Endothelial cell of umbilical vein (primary cell): Measurements from ENCODE around the gene KLHL35. TPM values are rescaled to one million over a fixed set of nuclear protein-coding genes. Genes with fewer than 3 reads are reported as not detected.
A peak's percentile ranks its signal among the peaks of the same experiment; 100 is the strongest.

Source experiments
- BruUV-seq: library from RNA; stranded (reverse); fragments of 400-500 nt; replicated peaks from 2 replicates; lab custom pipeline; 2021; lab: Mats Ljungman, UMichigan
- CTCF ChIA-PET: fragments of 300-600, 350-600 bp; sonication (Branson Sonifier 250); formaldehyde crosslinking; loops from one replicate; lab custom pipeline; 2021; ENCODE audit warnings: antibody characterized with exemption, inconsistent platforms; lab: Charles Lee
- POLR2A ChIA-PET: fragments of 300-600, 350-600 bp; sonication (Branson Sonifier 250); formaldehyde crosslinking; loops from one replicate; lab custom pipeline; 2021; ENCODE audit warnings: antibody characterized with exemption, inconsistent platforms; lab: Charles Lee
- DNase-seq: peaks from one replicate; pipeline ENCODE4 v3.0.0-alpha.2; 2011; ENCODE audit warnings: low read depth, low spot score
- FAIRE-seq: peaks from 2 replicates; lab custom pipeline; 2011; peaks lifted over from hg19 to GRCh38; lab: Jason Lieb, UNC
- H2AFZ ChIP-seq: 2 replicates; pipeline ENCODE4 v1.6.0; 2012; ENCODE audit warnings: low read depth, low read length, control low read depth, inconsistent platforms
- H3K27ac ChIP-seq: 2 replicates; pipeline ENCODE4 v1.5.1; 2011; ENCODE audit warnings: low read depth, mild to moderate bottlenecking, control low read depth, low read length, moderate library complexity; ENCODE audit not compliant: insufficient read depth
- H3K27me3 ChIP-seq, 2 experiments: 2 replicates each; pipeline versions ENCODE4 v1.6.0 to v1.6.1; 2011; ENCODE audit warnings: low read length in 2 of 2, mixed read lengths in 1 of 2; ENCODE audit not compliant: control insufficient read depth in 2 of 2, insufficient read depth in 2 of 2
- H3K36me3 ChIP-seq, 2 experiments: 2 replicates in 1 of 2; 3 replicates in 1 of 2; pipeline ENCODE4 v1.5.1; 2011; ENCODE audit warnings: low read length in 2 of 2, mild to moderate bottlenecking in 1 of 2, moderate library complexity in 1 of 2; ENCODE audit not compliant: control insufficient read depth in 2 of 2, insufficient read depth in 2 of 2; ENCODE audit errors: extremely low read depth in 1 of 2
- H3K4me1 ChIP-seq: 3 replicates; pipeline ENCODE4 v1.5.1; 2011; ENCODE audit warnings: mild to moderate bottlenecking, low read length; ENCODE audit not compliant: control insufficient read depth, insufficient read depth; ENCODE audit errors: extremely low read depth
- H3K4me2 ChIP-seq: 2 replicates; pipeline ENCODE4 v1.6.1; 2011; ENCODE audit warnings: low read length, control low read depth, mixed read lengths; ENCODE audit not compliant: insufficient read depth
- H3K4me3 ChIP-seq, 3 experiments: fragments of 200-600 bp in 1 of 3; sonication (generic), shearing (Covaris generic) in 1 of 3; replicated peaks in 1 of 3; 2 replicates each; pipeline ENCODE4 v1.5.1; 2011 to 2016; ENCODE audit warnings: control low read depth in 3 of 3, low read length in 3 of 3, mild to moderate bottlenecking in 2 of 3, inconsistent platforms in 1 of 3, low read depth in 1 of 3, moderate library complexity in 1 of 3; ENCODE audit not compliant: insufficient read depth in 1 of 3
- H3K79me2 ChIP-seq: 2 replicates; pipeline ENCODE4 v1.6.0; 2012; ENCODE audit warnings: low read length, inconsistent platforms; ENCODE audit not compliant: control insufficient read depth, insufficient read depth
- H3K9ac ChIP-seq: replicated peaks from 2 replicates; pipeline ENCODE3; 2011; ENCODE audit warnings: low read length, control low read depth; ENCODE audit not compliant: insufficient read depth; ENCODE audit errors: extremely low read depth
- H3K9me1 ChIP-seq: replicated peaks from 3 replicates; pipeline ENCODE4 v1.6.0; 2011; ENCODE audit warnings: mild to moderate bottlenecking, low read length; ENCODE audit not compliant: control insufficient read depth, insufficient read depth; ENCODE audit errors: extremely low read depth
- H3K9me3 ChIP-seq: replicated peaks from 2 replicates; pipeline ENCODE4 v1.5.1; 2012; ENCODE audit warnings: low read length, inconsistent platforms; ENCODE audit not compliant: control insufficient read depth, insufficient read depth
- H4K20me1 ChIP-seq: replicated peaks from 2 replicates; pipeline ENCODE3; 2011; ENCODE audit warnings: mild to moderate bottlenecking, low read length; ENCODE audit not compliant: control insufficient read depth, insufficient read depth; ENCODE audit errors: extremely low read depth
- CTCF ChIP-seq, 2 donors: IDR thresholded peaks; 1 replicate in 1 of 2; 2 replicates in 1 of 2; pipeline ENCODE4 v1.5.1; 2011; ENCODE audit warnings: low read length in 2 of 2, mild to moderate bottlenecking in 2 of 2, moderate library complexity in 2 of 2, control low read depth in 1 of 2, inconsistent platforms in 1 of 2, low read depth in 1 of 2; ENCODE audit not compliant: insufficient read depth in 1 of 2; ENCODE audit errors: extremely low read depth in 1 of 2
- EZH2 ChIP-seq: IDR thresholded peaks from 2 replicates; pipeline ENCODE4 v1.6.1; 2012; ENCODE audit warnings: borderline replicate concordance, low read depth, mild to moderate bottlenecking, moderate library complexity, low read length, inconsistent platforms; ENCODE audit not compliant: severe bottlenecking
- FOS ChIP-seq: IDR thresholded peaks from 2 replicates; pipeline ENCODE4 v1.6.1; 2011; ENCODE audit warnings: mild to moderate bottlenecking, low read length, moderate library complexity, borderline replicate concordance; ENCODE audit not compliant: insufficient read depth
- GATA2 ChIP-seq: IDR thresholded peaks from 2 replicates; pipeline ENCODE4 v1.7.0; 2011; ENCODE audit warnings: low read depth, mild to moderate bottlenecking, moderate library complexity, mixed read lengths, low read length; ENCODE audit not compliant: insufficient read length, insufficient read depth
- JUN ChIP-seq: IDR thresholded peaks from 2 replicates; pipeline ENCODE4 v1.6.1; 2011; ENCODE audit warnings: borderline replicate concordance, low read depth; ENCODE audit not compliant: insufficient read length, insufficient read depth
- MAX ChIP-seq: IDR thresholded peaks from 2 replicates; pipeline ENCODE4 v1.6.1; 2011; ENCODE audit not compliant: insufficient read depth, insufficient read length
- MYC ChIP-seq: IDR thresholded peaks from one replicate; pipeline ENCODE4 v1.6.1; 2011; ENCODE audit warnings: mild to moderate bottlenecking, low read depth, low read length
- POLR2A ChIP-seq: IDR thresholded peaks from 2 replicates; pipeline ENCODE4 v1.6.1; 2012; ENCODE audit warnings: low read depth, mild to moderate bottlenecking, control low read depth, low read length
- POLR2AphosphoS5 ChIP-seq: IDR thresholded peaks from 2 replicates; pipeline ENCODE4 v1.6.1; 2012; ENCODE audit warnings: low read depth, mild to moderate bottlenecking, control low read depth, low read length, moderate library complexity; ENCODE audit not compliant: insufficient read depth
- dilution Hi-C: fragments of 300-500 bp; cut with MboI; formaldehyde crosslinking; loops from one replicate; pipeline ENCODE4 v1.15.0; 2019; ENCODE audit warnings: low sequenced_read_pairs; ENCODE audit not compliant: extremely low pct_ligation_motif_present
- intact Hi-C: fragments of 100-400 bp; cut with micrococcal nuclease; formaldehyde crosslinking; loops from one replicate; pipeline ENCODE4 v1.10.0; 2022
- polyA plus RNA-seq, 4 experiments: library from polyadenylated mRNA; depleted of rRNA in 3 of 4; stranded (reverse) in 3 of 4; unstranded in 1 of 4; fragments of >200 nt; gene quantifications; 2 replicates each; pipeline versions ENCODE4 v1.2.1 to v1.2.3, GENCODE V29; 2011 to 2012; ENCODE audit warnings: missing spikeins in 1 of 4
- total RNA-seq: library from RNA; stranded (reverse); gene quantifications from 2 replicates; pipeline ENCODE4 v1.2.3, GENCODE V29; 2021

KLHL35 gene
- total and polyA plus RNA-seq, 2 donors (not counting 3 experiments of a cell fraction or from before 2014, with no cell fraction given), result 0.97 to 2.3 TPM

- H4K20me1 ChIP-seq, result no peaks in the 10 kb centered on the region
- TF ChIP-seq MYC (no peak), GATA2 (no peak), CTCF (IDR thresholded peaks at IDR 0.05; ENCODE audit: extremely low read depth in 1 of 2, insufficient read depth in 1 of 2, low read depth in 1 of 2, low read length in 2 of 2) (no peak), EZH2 (no peak), FOS (no peak), POLR2AphosphoS5 (no peak), POLR2A (no peak), MAX (no peak), JUN (no peak)
- no peak overlapping the region for H2AFZ ChIP-seq
- no TSS peak for BruUV-seq
- no peak overlapping the region for H3K4me2 ChIP-seq
- no peaks in the 10 kb centered on the region for H3K27me3 ChIP-seq
- intact Hi-C loops, result no loop called here
- FAIRE-seq (no peak), DNase-seq (peak; percentile 57)
- POLR2A ChIA-PET, result no interaction called here
- no peak overlapping the region for H3K27ac ChIP-seq
- no peaks in the 10 kb centered on the region for H3K9me3 ChIP-seq
- H3K36me3 ChIP-seq, result peaks cover 0 to 5% of the 10 kb centered on the region in 2 experiments
- CTCF ChIA-PET, result interaction anchor here (0.9 to 3.4 kb wide), 2 partner anchors 11 kb away, joined by 3 to 12 read pairs; no protein-coding TSS in a partner anchor
- no peaks in the 10 kb centered on the region for H3K9me1 ChIP-seq
- no peaks in the 10 kb centered on the region for H3K79me2 ChIP-seq
- dilution Hi-C loops, result no loop called here
- no peak overlapping the region for H3K4me3 ChIP-seq
- peaks cover 24% of the 10 kb centered on the region for H3K4me1 ChIP-seq
- H3K9ac ChIP-seq, result no peak overlapping the region
These were observed 46.0 kb upstream of the KLHL35 start for GRCh38 chr11:75478783-75479596.
